Inflammatory macrophage treated with lipopolysaccharide for 4 hours (primary cell): ENCODE measurements around the gene NAE1.
"Not testable (repeated sequence)": the region's sequence is repeated elsewhere in the genome, so short reads cannot be mapped to it uniquely, and the experiment has no call there.

ENCODE experiments used
- DNase-seq: peaks from one replicate; pipeline ENCODE4 v3.0.0-alpha.2; 2020

Gene NAE1

GRCh38 chr16:66800856-66801255 is 29.9 kb downstream of the NAE1 start:
- no peak for DNase-seq

GRCh38 chr16:66798161-66798560 is 32.6 kb downstream of the NAE1 start:
- DNase-seq, result no peak

GRCh38 chr16:66793984-66794383 is 36.8 kb downstream of the NAE1 start:
- not testable (repeated sequence) for DNase-seq

GRCh38 chr16:66790130-66790733 is 40.5 kb downstream of the NAE1 start:
- no peak for DNase-seq

DNA sequence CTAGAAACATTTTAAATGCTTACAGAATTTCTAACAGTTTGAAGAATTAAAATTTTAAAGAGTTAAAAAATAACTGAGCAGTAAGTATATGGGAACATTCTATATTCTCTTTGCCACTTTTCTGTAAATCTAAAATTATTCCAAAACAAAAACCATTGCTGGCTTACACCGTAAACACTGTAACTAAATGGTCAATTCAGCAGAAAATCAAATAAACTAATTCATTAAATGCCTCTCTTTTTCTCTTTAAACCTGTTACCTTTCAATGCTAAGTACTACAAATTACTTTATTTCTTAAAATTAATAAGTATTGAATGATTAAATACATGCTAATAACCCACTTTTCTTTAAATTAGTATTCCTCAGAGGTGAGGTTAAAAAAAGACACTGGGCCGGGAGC is 43.3 kb downstream of the NAE1 start:
- DNase-seq, result no peak

DNA sequence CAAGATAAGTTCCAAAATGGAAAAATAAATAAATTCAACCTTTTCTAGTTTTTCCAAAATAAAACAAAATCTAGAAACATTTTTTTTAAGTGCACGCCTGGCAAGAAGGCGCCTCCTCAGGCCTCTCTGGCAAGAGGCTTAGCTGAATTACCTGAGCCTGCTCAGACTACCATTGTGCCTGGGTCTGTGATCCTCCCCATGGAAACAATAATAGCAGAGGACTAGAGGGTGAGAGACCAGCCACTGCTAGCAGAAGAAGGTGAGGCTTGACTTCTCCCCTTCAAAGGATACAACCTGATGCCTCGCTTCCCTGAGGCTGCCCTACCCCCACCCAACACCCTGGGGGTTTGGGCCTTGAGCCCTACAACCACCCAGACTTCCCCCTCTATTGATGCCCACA is 44.2 kb downstream of the NAE1 start:
- DNase-seq, result no peak

- no peak for DNase-seq
Measured at GRCh38 chr16:66776457-66776856, 54.3 kb downstream of the NAE1 start.

DNA sequence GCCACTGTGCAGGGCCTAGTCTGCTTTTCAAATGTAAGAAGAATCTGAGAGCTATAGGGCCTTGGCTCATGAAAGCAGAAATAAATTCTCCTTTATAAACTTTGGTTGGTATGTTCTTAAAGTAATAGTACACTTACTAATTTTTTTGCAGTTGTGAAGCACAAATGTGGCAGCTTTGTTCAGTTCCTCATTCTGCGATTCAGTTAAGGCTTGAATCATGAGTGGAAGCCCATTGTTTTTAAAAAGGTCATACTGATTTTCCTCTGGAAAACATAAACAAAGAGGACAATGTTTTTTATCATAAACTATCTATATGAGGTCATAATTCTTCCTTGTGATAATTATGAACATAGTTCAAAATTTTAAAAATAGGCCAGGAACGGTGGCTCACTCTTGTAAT is 55.8 kb downstream of the NAE1 start:
- DNase-seq, result no peak

DNA sequence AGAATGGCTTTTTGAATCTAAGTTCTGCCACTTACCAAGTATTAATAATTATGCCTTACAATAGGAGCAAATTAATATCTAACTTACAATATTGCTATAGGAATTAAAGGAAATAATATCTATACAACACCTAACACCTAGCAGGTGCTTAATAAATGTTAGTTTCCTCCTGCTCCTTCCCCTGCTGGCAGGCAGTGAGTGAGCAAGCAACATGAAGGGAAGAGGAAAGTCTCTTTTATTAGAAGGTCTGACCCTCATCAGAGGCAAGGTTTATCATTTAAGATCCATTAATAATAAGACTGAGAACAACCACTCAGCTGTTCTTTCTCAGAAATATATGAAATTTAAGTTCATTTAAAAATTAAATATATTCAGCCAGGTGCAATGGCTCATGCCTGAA is 72.7 kb downstream of the NAE1 start:
- no peak for DNase-seq

DNA sequence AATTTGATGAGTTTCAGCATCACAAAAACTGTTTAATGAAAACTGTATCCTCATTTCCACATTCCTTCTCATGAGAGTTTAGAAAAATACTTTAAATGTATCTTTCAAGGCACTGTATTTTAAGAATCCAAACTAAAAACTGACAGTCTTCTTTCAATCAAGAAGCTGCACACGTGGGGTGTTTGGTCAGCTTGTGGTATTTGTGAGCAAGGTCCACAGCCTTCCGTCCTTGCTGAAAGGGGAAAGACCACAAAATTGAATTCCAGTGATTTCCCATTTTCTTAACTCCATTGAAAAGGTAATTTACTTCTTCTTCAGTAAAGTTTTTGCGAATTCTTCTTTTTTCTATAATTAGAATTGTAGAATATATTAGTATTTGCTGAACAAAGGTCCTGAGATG is 76.0 kb downstream of the NAE1 start:
- DNase-seq, result no peak

GRCh38 chr16:66754211-66754610 is 76.6 kb downstream of the NAE1 start:
- no peak for DNase-seq

DNA sequence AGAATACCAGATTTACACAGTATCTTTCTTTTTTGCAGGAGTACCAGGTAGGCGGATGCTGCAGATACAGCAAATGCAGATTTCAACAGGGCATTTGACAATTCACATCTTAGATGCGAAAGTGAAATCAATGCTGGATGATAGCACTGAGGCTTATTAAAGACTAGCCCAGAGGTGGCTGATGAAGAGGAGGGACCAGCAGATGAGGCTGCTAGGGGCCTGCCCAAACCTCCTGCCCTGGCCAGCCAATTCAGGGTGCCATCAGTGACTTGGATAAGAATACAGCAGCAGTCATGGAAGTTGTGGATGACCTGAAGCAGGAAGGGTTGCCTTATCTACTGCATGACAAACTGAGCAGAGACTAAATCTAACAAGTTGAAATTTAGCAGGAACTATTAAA is 77.8 kb downstream of the NAE1 start:
- no peak for DNase-seq
